HepG2 (cell line): ENCODE measurements around the gene FAM120B. TPM values are rescaled to one million over a fixed set of nuclear protein-coding genes. Genes with fewer than 3 reads are reported as not detected.

Experiments used
- ATAC-seq: fragments of 200-7000 bp; cut with Tn5 transposase; 3 replicates; pipeline ENCODE4 v1.9.1; 2020; ENCODE audit warnings: mild to moderate bottlenecking, moderate library complexity
- BruUV-seq: library from RNA; stranded (reverse); fragments of 400-500 nt; replicated peaks from 2 replicates; lab custom pipeline; 2021; lab: Mats Ljungman, UMichigan
- CTCF ChIA-PET: fragments of 300-600 bp; formaldehyde crosslinking; extraction: SDS; loops from one replicate; lab custom pipeline; 2021; ENCODE audit warnings: low total read pairs, inconsistent platforms, low intra/inter-chr PET ratio; lab: Yijun Ruan, JAX
- POLR2A ChIA-PET: fragments of 350-600 bp; sonication (Branson Sonifier 250); formaldehyde crosslinking; loops from one replicate; lab custom pipeline; 2020; ENCODE audit warnings: antibody characterized with exemption, inconsistent platforms; lab: Yijun Ruan, JAX
- DNase-seq: peaks from one replicate; pipeline ENCODE4 v3.0.0-alpha.2; 2015; ENCODE audit warnings: low spot score
- FAIRE-seq: peaks from 3 replicates; lab custom pipeline; 2011; peaks lifted over from hg19 to GRCh38; lab: Jason Lieb, UNC
- H2AFZ ChIP-seq: one replicate; pipeline ENCODE4 v1.6.1; 2011; ENCODE audit warnings: low read length, inconsistent platforms
- H3K27ac ChIP-seq: fragments of 300-600 bp; 3 replicates; pipeline ENCODE4 v1.8.0; 2011; ENCODE audit warnings: mixed run types, mild to moderate bottlenecking, mixed read lengths, low read length, inconsistent platforms; ENCODE audit not compliant: insufficient read depth; ENCODE audit errors: extremely low read length
- H3K27me3 ChIP-seq, 2 experiments: fragments of 200-600 bp in 1 of 2; 2 replicates in 1 of 2; 3 replicates in 1 of 2; pipeline versions ENCODE4 v1.6.0 to v1.8.0; 2011; ENCODE audit warnings: low read length in 2 of 2, mild to moderate bottlenecking in 2 of 2, moderate library complexity in 2 of 2, inconsistent platforms in 1 of 2; ENCODE audit not compliant: insufficient read depth in 2 of 2, control insufficient read depth in 1 of 2
- H3K36me3 ChIP-seq, 2 experiments: fragments of 200-600 bp in 1 of 2; replicated peaks in 1 of 2; 2 replicates in 1 of 2; 3 replicates in 1 of 2; pipeline versions ENCODE4 v1.5.1 to v1.8.0; 2011; ENCODE audit warnings: low read length in 2 of 2, inconsistent platforms in 1 of 2; ENCODE audit not compliant: insufficient read depth in 2 of 2, control insufficient read depth in 1 of 2
- H3K4me1 ChIP-seq: 2 replicates; pipeline ENCODE4 v1.5.1; 2012; ENCODE audit warnings: low read length, inconsistent platforms; ENCODE audit not compliant: insufficient read depth
- H3K4me2 ChIP-seq: 2 replicates; pipeline ENCODE4 v1.6.0; 2011; ENCODE audit warnings: low read depth, low read length, inconsistent platforms
- H3K4me3 ChIP-seq, 3 experiments: fragments of 200-600 bp in 1 of 3; sonication (generic), shearing (Covaris generic) in 1 of 3; replicated peaks in 1 of 3; 2 replicates each; pipeline ENCODE4 v1.5.1; 2011 to 2016; ENCODE audit warnings: low read length in 3 of 3, inconsistent platforms in 2 of 3, low read depth in 2 of 3, mild to moderate bottlenecking in 2 of 3, control low read depth in 1 of 3, mixed read lengths in 1 of 3; ENCODE audit not compliant: insufficient read depth in 1 of 3
- H3K79me2 ChIP-seq: one replicate; pipeline ENCODE4 v1.6.1; 2011; ENCODE audit warnings: low read length, inconsistent platforms; ENCODE audit not compliant: insufficient read depth
- H3K9ac ChIP-seq: 2 replicates; pipeline ENCODE4 v1.6.0; 2011; ENCODE audit warnings: mild to moderate bottlenecking, low read depth, low read length, inconsistent platforms; ENCODE audit not compliant: insufficient read depth
- H3K9me3 ChIP-seq: 2 replicates; pipeline ENCODE4 v1.5.1; 2012; ENCODE audit warnings: mild to moderate bottlenecking, low read length
- H4K20me1 ChIP-seq: 2 replicates; pipeline ENCODE4 v1.6.0; 2011; ENCODE audit warnings: inconsistent platforms, mild to moderate bottlenecking, low read length, moderate library complexity; ENCODE audit not compliant: insufficient read depth
- BORCS8-MEF2B ChIP-seq: sonication (generic); formaldehyde crosslinking; IDR thresholded peaks from 2 replicates; pipeline ENCODE4 v1.8.0; 2022; ENCODE audit warnings: mild to moderate bottlenecking, missing genetic modification reagents
- CENPX ChIP-seq: sonication (generic); formaldehyde crosslinking; IDR thresholded peaks from 2 replicates; pipeline ENCODE4 v1.9.0; 2021; ENCODE audit warnings: mild to moderate bottlenecking, missing genetic modification reagents, moderate library complexity
- FOXA1 ChIP-seq, 2 experiments: fragments of 450-650 bp in 1 of 2; sonication (generic) in 1 of 2; formaldehyde crosslinking in 1 of 2; IDR thresholded peaks; 2 replicates each; pipeline versions ENCODE4 v1.4.0 to v1.6.1; 2016 to 2020; ENCODE audit warnings: missing genetic modification reagents in 1 of 2
- KLF13 ChIP-seq: sonication (generic); formaldehyde crosslinking; IDR thresholded peaks from 2 replicates; pipeline ENCODE4 v1.4.0; 2020; ENCODE audit warnings: mild to moderate bottlenecking, missing genetic modification reagents
- NR2F2 ChIP-seq: IDR thresholded peaks from 2 replicates; pipeline ENCODE4 v1.6.1; 2012; ENCODE audit warnings: low read depth, inconsistent platforms, borderline replicate concordance
- RFX3 ChIP-seq: IDR thresholded peaks from 2 replicates; pipeline ENCODE4 v1.6.1; 2016; ENCODE audit warnings: missing biosample characterization, missing genetic modification reagents
- SMYD3 ChIP-seq: sonication (generic); formaldehyde crosslinking; IDR thresholded peaks from 2 replicates; pipeline ENCODE4 v1.8.1; 2023; ENCODE audit warnings: mild to moderate bottlenecking, missing genetic modification reagents
- U2AF1 ChIP-seq: fragments of 200-400 bp; formaldehyde crosslinking; optimal IDR thresholded peaks from 2 replicates; pipeline ENCODE3; 2017; ENCODE audit warnings: mild to moderate bottlenecking, low read depth, low read length
- ZNF138 ChIP-seq: sonication (generic); formaldehyde crosslinking; IDR thresholded peaks from 2 replicates; pipeline ENCODE4 v1.5.0; 2020; ENCODE audit warnings: mild to moderate bottlenecking, low read depth, missing genetic modification reagents
- ZNF543 ChIP-seq: sonication (generic); formaldehyde crosslinking; IDR thresholded peaks from 2 replicates; pipeline ENCODE4 v1.4.0; 2020; ENCODE audit warnings: mild to moderate bottlenecking, missing genetic modification reagents
- ZNF724P ChIP-seq: sonication (generic); formaldehyde crosslinking; IDR thresholded peaks from 2 replicates; pipeline ENCODE4 v1.8.0; 2022; ENCODE audit warnings: missing genetic modification reagents, borderline replicate concordance
- WGBS: methylation state at CpG from one replicate; pipeline ENCODE4 v1.1.6; 2017; ENCODE audit warnings: low lambda C conversion rate; 5-methylcytosine and 5-hydroxymethylcytosine counted together
- in situ Hi-C: cut with HindIII; loops from 2 replicates; pipeline ENCODE4 v1.10.0; 2017; ENCODE audit warnings: low pct_unique_long_range_greater_than_20kb; ENCODE audit not compliant: extremely low pct_ligation_motif_present
- intact Hi-C: fragments of 100-400 bp; cut with micrococcal nuclease; formaldehyde crosslinking; loops from one replicate; pipeline ENCODE4 v1.10.0; 2022; ENCODE audit not compliant: unreplicated experiment
- polyA plus RNA-seq, 8 experiments: library from polyadenylated mRNA; depleted of rRNA in 3 of 8; stranded (reverse) in 7 of 8; unstranded in 1 of 8; fragments of >200 nt; fragmentation: Illumina TruSeq in 4 of 8; extraction: Trizol in 4 of 8; gene quantifications; 2 replicates each; pipeline versions ENCODE4 v1.2.1 to v1.2.3, GENCODE V29; 2011 to 2016; ENCODE audit warnings: low read depth in 4 of 8, missing spikeins in 1 of 8, mixed read lengths in 1 of 8; ENCODE audit not compliant: insufficient read depth in 1 of 8
- total RNA-seq, 5 experiments: library from RNA; depleted of rRNA; stranded (reverse); fragments of >200 nt; fragmentation: Illumina TruSeq; extraction: Trizol; gene quantifications; 2 replicates each; pipeline ENCODE4 v1.2.3, GENCODE V29; 2016; ENCODE audit warnings: low read depth in 1 of 5
- TF ChIP-seq, protein P1 (sequence below): sonication (generic); formaldehyde crosslinking; IDR thresholded peaks from 2 replicates; pipeline ENCODE4 v1.4.0; 2020; ENCODE audit warnings: missing genetic modification reagents, mild to moderate bottlenecking, borderline replicate concordance
- TF ChIP-seq, protein P2 (sequence below): sonication (generic); formaldehyde crosslinking; IDR thresholded peaks from 2 replicates; pipeline ENCODE4 v1.4.0; 2020; ENCODE audit warnings: missing genetic modification reagents
- TF ChIP-seq, protein P3 (sequence below): sonication (generic); formaldehyde crosslinking; IDR thresholded peaks from 2 replicates; pipeline ENCODE4 v1.9.0; 2021; ENCODE audit warnings: missing genetic modification reagents, borderline replicate concordance
- TF ChIP-seq, protein P4 (sequence below): sonication (generic); formaldehyde crosslinking; IDR thresholded peaks from 2 replicates; pipeline ENCODE4 v1.4.0; 2020; ENCODE audit warnings: missing genetic modification reagents
- TF ChIP-seq, protein P5 (sequence below): IDR thresholded peaks from 2 replicates; pipeline ENCODE4 v1.6.1; 2016; ENCODE audit warnings: mild to moderate bottlenecking, missing biosample characterization, missing genetic modification reagents

FAM120B gene
- total and polyA plus RNA-seq, 2 of the 13 experiments (the other 11 are each of a cell fraction or from before 2014, with no cell fraction given): 9.2 to 10.7 TPM

DNA sequence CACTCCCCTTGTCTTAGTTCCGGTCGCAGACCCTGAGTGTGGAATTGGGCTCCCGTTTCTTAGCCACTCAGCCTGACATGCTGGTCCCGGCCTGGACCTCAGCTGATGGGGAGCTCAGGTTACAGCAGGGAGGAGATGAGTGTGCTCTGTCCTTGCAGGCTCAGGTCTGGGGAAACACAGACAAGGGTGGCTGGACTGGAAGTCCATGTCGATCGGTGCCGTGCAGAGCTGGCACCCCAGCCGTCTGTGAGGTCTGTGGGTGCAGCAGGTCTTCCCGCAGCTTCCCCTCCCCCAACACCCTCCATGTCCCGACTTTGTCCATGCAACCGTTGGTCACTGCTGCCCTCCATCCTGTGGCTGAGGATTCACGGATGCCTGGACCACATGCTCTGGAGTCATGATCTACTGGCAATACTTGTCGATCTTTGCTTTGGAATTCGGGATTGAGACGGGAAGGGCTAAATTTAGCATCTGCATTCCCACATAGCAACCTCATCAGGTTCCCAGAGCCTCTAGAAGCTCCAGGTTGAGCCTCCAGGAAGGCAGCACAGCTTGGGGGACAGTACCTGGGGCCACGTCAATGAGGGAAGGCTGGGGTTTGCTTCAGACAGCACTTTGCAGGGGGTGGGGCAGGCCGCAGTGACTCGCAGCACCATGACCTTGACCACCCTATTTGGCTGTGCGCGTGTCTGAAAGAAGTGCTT lies 127.7 kb downstream of the FAM120B start:
- ChIA-PET CTCF (interaction anchor here (1.1 kb wide), 1 partner anchor 603 kb away, joined by 3 read pairs; no protein-coding TSS in a partner anchor), POLR2A (no interaction called here)
- peak; percentile 23 for DNase-seq
- BruUV-seq: no TSS peak
- H3K4me2 ChIP-seq: peak overlapping the region; percentile 11; the same call in 1 of the 2 replicates
- intact Hi-C loops: no loop called here
- H2AFZ ChIP-seq: no peak overlapping the region
- no peaks in the 10 kb centered on the region for H3K79me2 ChIP-seq
- ATAC-seq: peak; percentile 79
- H3K27ac ChIP-seq: no peak overlapping the region
- in situ Hi-C loops: no loop called here
- H3K9me3 ChIP-seq: peaks cover 8% of the 10 kb centered on the region
- FAIRE-seq: peak; percentile 8
- WGBS: 28% methylated on average over 15 of the region's 20 CpGs
- H3K9ac ChIP-seq: no peak overlapping the region
- H3K4me1 ChIP-seq: peaks cover 29% of the 10 kb centered on the region
- H3K27me3 ChIP-seq: peaks cover 8 to 50% of the 10 kb centered on the region in 2 experiments; a peak in 4 of 5 replicates
- H3K4me3 ChIP-seq: no peak overlapping the region
- no peaks in the 10 kb centered on the region for H4K20me1 ChIP-seq
- no peaks in the 10 kb centered on the region for H3K36me3 ChIP-seq
- TF ChIP-seq U2AF1 (no peak), NR2F2 (no peak), KLF13 (CRISPR knock-in tag) (no peak), BORCS8-MEF2B (CRISPR knock-in tag) (0 out of 2 replicates have a peak, but pooled peaks have one; percentile 48), FOXA1 (IDR thresholded peaks at IDR 0.05) (no peak), FOXA1 (CRISPR knock-in tag; IDR thresholded peaks at IDR 0.05) (0 out of 2 replicates have a peak, but pooled peaks have one; percentile 2), CENPX (no peak), ZNF724P (CRISPR knock-in tag) (no peak), RFX3 (CRISPR knock-in tag) (no peak), SMYD3 (CRISPR knock-in tag) (no peak), ZNF543 (CRISPR knock-in tag) (no peak), ZNF138 (0 out of 2 replicates have a peak, but pooled peaks have one; percentile 24)
- TF ChIP-seq, protein P1, sequence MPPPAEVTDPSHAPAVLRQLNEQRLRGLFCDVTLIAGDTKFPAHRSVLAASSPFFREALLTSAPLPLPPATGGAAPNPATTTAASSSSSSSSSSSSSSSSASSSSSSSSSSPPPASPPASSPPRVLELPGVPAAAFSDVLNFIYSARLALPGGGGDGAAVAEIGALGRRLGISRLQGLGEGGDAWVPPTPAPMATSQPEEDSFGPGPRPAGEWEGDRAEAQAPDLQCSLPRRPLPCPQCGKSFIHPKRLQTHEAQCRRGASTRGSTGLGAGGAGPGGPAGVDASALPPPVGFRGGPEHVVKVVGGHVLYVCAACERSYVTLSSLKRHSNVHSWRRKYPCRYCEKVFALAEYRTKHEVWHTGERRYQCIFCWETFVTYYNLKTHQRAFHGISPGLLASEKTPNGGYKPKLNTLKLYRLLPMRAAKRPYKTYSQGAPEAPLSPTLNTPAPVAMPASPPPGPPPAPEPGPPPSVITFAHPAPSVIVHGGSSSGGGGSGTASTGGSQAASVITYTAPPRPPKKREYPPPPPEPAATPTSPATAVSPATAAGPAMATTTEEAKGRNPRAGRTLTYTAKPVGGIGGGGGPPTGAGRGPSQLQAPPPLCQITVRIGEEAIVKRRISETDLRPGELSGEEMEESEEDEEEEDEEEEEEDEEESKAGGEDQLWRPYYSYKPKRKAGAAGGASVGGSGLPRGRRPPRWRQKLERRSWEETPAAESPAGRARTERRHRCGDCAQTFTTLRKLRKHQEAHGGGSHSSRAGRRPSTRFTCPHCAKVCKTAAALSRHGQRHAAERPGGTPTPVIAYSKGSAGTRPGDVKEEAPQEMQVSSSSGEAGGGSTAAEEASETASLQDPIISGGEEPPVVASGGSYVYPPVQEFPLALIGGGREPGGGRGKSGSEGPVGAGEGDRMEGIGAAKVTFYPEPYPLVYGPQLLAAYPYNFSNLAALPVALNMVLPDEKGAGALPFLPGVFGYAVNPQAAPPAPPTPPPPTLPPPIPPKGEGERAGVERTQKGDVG (CRISPR knock-in tag): no peak
- TF ChIP-seq, protein P2, sequence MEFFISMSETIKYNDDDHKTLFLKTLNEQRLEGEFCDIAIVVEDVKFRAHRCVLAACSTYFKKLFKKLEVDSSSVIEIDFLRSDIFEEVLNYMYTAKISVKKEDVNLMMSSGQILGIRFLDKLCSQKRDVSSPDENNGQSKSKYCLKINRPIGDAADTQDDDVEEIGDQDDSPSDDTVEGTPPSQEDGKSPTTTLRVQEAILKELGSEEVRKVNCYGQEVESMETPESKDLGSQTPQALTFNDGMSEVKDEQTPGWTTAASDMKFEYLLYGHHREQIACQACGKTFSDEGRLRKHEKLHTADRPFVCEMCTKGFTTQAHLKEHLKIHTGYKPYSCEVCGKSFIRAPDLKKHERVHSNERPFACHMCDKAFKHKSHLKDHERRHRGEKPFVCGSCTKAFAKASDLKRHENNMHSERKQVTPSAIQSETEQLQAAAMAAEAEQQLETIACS (CRISPR knock-in tag): no peak
- TF ChIP-seq, protein P3, sequence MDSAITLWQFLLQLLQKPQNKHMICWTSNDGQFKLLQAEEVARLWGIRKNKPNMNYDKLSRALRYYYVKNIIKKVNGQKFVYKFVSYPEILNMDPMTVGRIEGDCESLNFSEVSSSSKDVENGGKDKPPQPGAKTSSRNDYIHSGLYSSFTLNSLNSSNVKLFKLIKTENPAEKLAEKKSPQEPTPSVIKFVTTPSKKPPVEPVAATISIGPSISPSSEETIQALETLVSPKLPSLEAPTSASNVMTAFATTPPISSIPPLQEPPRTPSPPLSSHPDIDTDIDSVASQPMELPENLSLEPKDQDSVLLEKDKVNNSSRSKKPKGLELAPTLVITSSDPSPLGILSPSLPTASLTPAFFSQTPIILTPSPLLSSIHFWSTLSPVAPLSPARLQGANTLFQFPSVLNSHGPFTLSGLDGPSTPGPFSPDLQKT (CRISPR knock-in tag): no peak
- TF ChIP-seq, protein P4, sequence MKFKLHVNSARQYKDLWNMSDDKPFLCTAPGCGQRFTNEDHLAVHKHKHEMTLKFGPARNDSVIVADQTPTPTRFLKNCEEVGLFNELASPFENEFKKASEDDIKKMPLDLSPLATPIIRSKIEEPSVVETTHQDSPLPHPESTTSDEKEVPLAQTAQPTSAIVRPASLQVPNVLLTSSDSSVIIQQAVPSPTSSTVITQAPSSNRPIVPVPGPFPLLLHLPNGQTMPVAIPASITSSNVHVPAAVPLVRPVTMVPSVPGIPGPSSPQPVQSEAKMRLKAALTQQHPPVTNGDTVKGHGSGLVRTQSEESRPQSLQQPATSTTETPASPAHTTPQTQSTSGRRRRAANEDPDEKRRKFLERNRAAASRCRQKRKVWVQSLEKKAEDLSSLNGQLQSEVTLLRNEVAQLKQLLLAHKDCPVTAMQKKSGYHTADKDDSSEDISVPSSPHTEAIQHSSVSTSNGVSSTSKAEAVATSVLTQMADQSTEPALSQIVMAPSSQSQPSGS (CRISPR knock-in tag): no peak
- TF ChIP-seq, protein P5, sequence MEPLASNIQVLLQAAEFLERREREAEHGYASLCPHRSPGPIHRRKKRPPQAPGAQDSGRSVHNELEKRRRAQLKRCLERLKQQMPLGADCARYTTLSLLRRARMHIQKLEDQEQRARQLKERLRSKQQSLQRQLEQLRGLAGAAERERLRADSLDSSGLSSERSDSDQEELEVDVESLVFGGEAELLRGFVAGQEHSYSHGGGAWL (CRISPR knock-in tag): no peak
